SH-SY5Y (cell line): Measurements from ENCODE around the gene REM2.

Experiments used
- GATA2 ChIP-seq: IDR thresholded peaks from 2 replicates; pipeline ENCODE4 v1.6.1; 2011; ENCODE audit warnings: mild to moderate bottlenecking, low read depth, low read length
- GATA3 ChIP-seq: IDR thresholded peaks from 2 replicates; pipeline ENCODE4 v1.6.1; 2011; ENCODE audit warnings: low read depth, mild to moderate bottlenecking, low read length, moderate library complexity

Gene REM2

GRCh38 chr14:22893706-22894105 is 10.7 kb downstream of the REM2 start:
- TF ChIP-seq GATA2 (no peak), GATA3 (no peak)

GRCh38 chr14:22895402-22895801 is 12.4 kb downstream of the REM2 start:
- TF ChIP-seq GATA2 (no peak), GATA3 (no peak)

GRCh38 chr14:22896356-22896755 is 13.3 kb downstream of the REM2 start:
- TF ChIP-seq GATA2 (no peak), GATA3 (no peak)

DNA sequence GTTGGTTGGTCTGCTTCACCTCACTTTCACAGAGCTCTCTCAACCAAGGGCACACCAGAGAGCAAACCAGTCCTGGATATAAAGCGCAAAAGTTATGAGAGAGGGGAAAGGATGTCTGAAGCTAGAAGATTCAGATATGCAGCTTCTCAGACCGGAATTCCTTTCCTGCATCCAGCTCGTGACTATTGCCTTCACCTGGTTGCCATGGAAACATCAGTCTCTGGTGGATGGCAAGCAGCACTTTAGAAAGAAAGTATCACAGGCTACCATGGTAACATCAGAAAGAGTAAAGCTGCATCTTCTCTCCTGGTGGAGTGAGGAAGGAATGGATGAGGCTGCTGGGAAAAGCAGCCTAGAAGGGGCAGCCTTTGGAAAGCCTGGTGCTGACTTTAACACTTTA is 13.7 kb downstream of the REM2 start:
- TF ChIP-seq GATA2 (no peak), GATA3 (no peak)

GRCh38 chr14:22897357-22897756 is 14.3 kb downstream of the REM2 start:
- TF ChIP-seq GATA3 (no peak), GATA2 (no peak)

GRCh38 chr14:22898302-22899090 is 15.5 kb downstream of the REM2 start:
- TF ChIP-seq GATA2: no peak
- TF ChIP-seq GATA3: no peak

GRCh38 chr14:22900081-22900799 is 17.2 kb downstream of the REM2 start:
- TF ChIP-seq GATA2: no peak
- no peak for TF ChIP-seq GATA3

DNA sequence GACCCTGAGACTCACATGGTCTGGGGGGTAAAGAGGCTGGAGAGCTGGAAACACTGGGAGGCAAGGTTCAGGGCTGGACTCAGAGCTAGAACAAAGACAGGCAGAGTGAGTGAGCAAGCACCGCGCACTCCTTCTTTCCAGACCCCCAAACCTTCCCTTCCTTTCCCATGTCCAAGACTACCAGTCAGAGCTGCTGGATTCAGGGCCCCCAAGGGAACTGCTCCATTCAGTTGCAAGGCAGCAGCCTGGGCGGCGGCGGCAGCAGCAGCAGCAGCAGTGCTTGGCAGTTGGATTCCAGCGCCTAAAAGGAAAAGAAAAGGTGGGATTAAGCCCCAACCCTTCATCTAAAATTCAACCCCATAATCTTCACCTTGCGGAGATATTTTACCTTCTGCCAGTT is 18.8 kb downstream of the REM2 start:
- TF ChIP-seq GATA2 (no peak), GATA3 (no peak)

- TF ChIP-seq GATA3 (no peak), GATA2 (no peak)
Observed at GRCh38 chr14:22903742-22904087, 20.7 kb downstream of the REM2 start.

DNA sequence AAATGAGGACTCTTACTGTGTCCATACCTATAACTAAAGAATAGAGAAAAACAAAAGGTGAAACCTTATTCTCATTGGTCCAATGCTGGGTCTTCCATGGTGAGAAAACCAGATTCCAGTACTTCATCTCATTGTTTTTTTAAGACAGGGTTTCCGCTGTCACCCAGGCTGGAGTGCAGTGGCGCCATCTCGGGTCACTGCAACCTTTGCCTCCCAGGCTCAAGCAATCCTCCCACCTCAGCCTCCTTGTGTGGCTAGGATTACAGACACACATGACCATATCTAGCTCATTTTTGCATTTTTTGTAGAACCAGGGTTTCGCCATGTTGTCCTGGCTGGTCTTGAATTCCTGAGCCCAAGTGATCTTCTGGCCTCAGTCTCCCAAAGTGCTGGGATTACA is 22.6 kb downstream of the REM2 start:
- TF ChIP-seq GATA2 (no peak), GATA3 (no peak)

DNA sequence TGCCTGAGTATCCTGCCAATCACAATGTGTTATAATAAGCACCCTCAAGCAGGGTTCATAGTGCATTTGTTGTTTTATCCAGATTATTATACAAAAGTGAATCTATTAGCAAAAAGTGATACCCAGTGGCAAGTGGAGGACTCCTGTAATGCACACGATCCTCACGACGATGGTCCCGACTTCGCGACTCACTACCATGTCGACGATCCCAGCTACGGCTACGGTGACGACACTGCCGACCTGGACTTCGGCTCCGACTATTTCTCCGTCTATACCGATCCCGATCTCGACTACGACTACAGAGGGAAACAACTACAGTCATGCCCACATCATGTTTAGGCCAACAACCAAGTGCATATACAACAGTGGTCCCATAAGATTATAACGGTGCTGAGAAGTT is 23.1 kb downstream of the REM2 start:
- TF ChIP-seq GATA3: no peak
- TF ChIP-seq GATA2: no peak

- TF ChIP-seq GATA3 (no peak), GATA2 (no peak)
Observed at GRCh38 chr14:22907429-22907828, 24.4 kb downstream of the REM2 start.

GRCh38 chr14:22908601-22909000 is 25.6 kb downstream of the REM2 start:
- TF ChIP-seq GATA2: no peak
- TF ChIP-seq GATA3: no peak

GRCh38 chr14:22910916-22911315 is 27.9 kb downstream of the REM2 start:
- TF ChIP-seq GATA3: no peak
- no peak for TF ChIP-seq GATA2

- no peak for TF ChIP-seq GATA2
- TF ChIP-seq GATA3: no peak
Observed at GRCh38 chr14:22915886-22916521, 33.0 kb downstream of the REM2 start.
